Measurements from ENCODE around the gene SURF2.

- TF ChIP-seq EZH2 (IDR thresholded peaks at IDR 0.05; ENCODE audit: low read depth) (no peak), CTCF (conservative IDR thresholded peaks at IDR 0.05) (no peak)
These were observed 16.7 kb upstream of the SURF2 start for GRCh38 chr9:133339641-133340040.
